HepG2 (cell line): ENCODE data around the gene ACSS1. TPM values are rescaled to one million over a fixed set of nuclear protein-coding genes. Genes with fewer than 3 reads are reported as not detected.

Experiments used
- ATAC-seq: fragments of 200-7000 bp; cut with Tn5 transposase; 3 replicates; pipeline ENCODE4 v1.9.1; 2020; ENCODE audit warnings: mild to moderate bottlenecking, moderate library complexity
- BruUV-seq: library from RNA; stranded (reverse); fragments of 400-500 nt; replicated peaks from 2 replicates; lab custom pipeline; 2021; lab: Mats Ljungman, UMichigan
- CTCF ChIA-PET: fragments of 300-600 bp; formaldehyde crosslinking; extraction: SDS; loops from one replicate; lab custom pipeline; 2021; ENCODE audit warnings: low total read pairs, inconsistent platforms, low intra/inter-chr PET ratio; lab: Yijun Ruan, JAX
- POLR2A ChIA-PET: fragments of 350-600 bp; sonication (Branson Sonifier 250); formaldehyde crosslinking; loops from one replicate; lab custom pipeline; 2020; ENCODE audit warnings: antibody characterized with exemption, inconsistent platforms; lab: Yijun Ruan, JAX
- DNase-seq: peaks from one replicate; pipeline ENCODE4 v3.0.0-alpha.2; 2015; ENCODE audit warnings: low spot score
- FAIRE-seq: peaks from 3 replicates; lab custom pipeline; 2011; peaks lifted over from hg19 to GRCh38; lab: Jason Lieb, UNC
- H2AFZ ChIP-seq: one replicate; pipeline ENCODE4 v1.6.1; 2011; ENCODE audit warnings: low read length, inconsistent platforms
- H3K27ac ChIP-seq: fragments of 300-600 bp; 3 replicates; pipeline ENCODE4 v1.8.0; 2011; ENCODE audit warnings: mixed run types, mild to moderate bottlenecking, mixed read lengths, low read length, inconsistent platforms; ENCODE audit not compliant: insufficient read depth; ENCODE audit errors: extremely low read length
- H3K27me3 ChIP-seq, 2 experiments: fragments of 200-600 bp in 1 of 2; 2 replicates in 1 of 2; 3 replicates in 1 of 2; pipeline versions ENCODE4 v1.6.0 to v1.8.0; 2011; ENCODE audit warnings: low read length in 2 of 2, mild to moderate bottlenecking in 2 of 2, moderate library complexity in 2 of 2, inconsistent platforms in 1 of 2; ENCODE audit not compliant: insufficient read depth in 2 of 2, control insufficient read depth in 1 of 2
- H3K36me3 ChIP-seq, 2 experiments: fragments of 200-600 bp in 1 of 2; replicated peaks in 1 of 2; 2 replicates in 1 of 2; 3 replicates in 1 of 2; pipeline versions ENCODE4 v1.5.1 to v1.8.0; 2011; ENCODE audit warnings: low read length in 2 of 2, inconsistent platforms in 1 of 2; ENCODE audit not compliant: insufficient read depth in 2 of 2, control insufficient read depth in 1 of 2
- H3K4me1 ChIP-seq: 2 replicates; pipeline ENCODE4 v1.5.1; 2012; ENCODE audit warnings: low read length, inconsistent platforms; ENCODE audit not compliant: insufficient read depth
- H3K4me2 ChIP-seq: 2 replicates; pipeline ENCODE4 v1.6.0; 2011; ENCODE audit warnings: low read depth, low read length, inconsistent platforms
- H3K4me3 ChIP-seq, 3 experiments: fragments of 200-600 bp in 1 of 3; sonication (generic), shearing (Covaris generic) in 1 of 3; replicated peaks in 1 of 3; 2 replicates each; pipeline ENCODE4 v1.5.1; 2011 to 2016; ENCODE audit warnings: low read length in 3 of 3, inconsistent platforms in 2 of 3, low read depth in 2 of 3, mild to moderate bottlenecking in 2 of 3, control low read depth in 1 of 3, mixed read lengths in 1 of 3; ENCODE audit not compliant: insufficient read depth in 1 of 3
- H3K79me2 ChIP-seq: one replicate; pipeline ENCODE4 v1.6.1; 2011; ENCODE audit warnings: low read length, inconsistent platforms; ENCODE audit not compliant: insufficient read depth
- H3K9ac ChIP-seq: 2 replicates; pipeline ENCODE4 v1.6.0; 2011; ENCODE audit warnings: mild to moderate bottlenecking, low read depth, low read length, inconsistent platforms; ENCODE audit not compliant: insufficient read depth
- H3K9me3 ChIP-seq: 2 replicates; pipeline ENCODE4 v1.5.1; 2012; ENCODE audit warnings: mild to moderate bottlenecking, low read length
- H4K20me1 ChIP-seq: 2 replicates; pipeline ENCODE4 v1.6.0; 2011; ENCODE audit warnings: inconsistent platforms, mild to moderate bottlenecking, low read length, moderate library complexity; ENCODE audit not compliant: insufficient read depth
- GLMP ChIP-seq: sonication (generic); formaldehyde crosslinking; IDR thresholded peaks from 2 replicates; pipeline ENCODE4 v1.9.0; 2021; ENCODE audit warnings: missing genetic modification reagents, mild to moderate bottlenecking, borderline replicate concordance
- NR2F1 ChIP-seq, 2 experiments: fragments of 450-650 bp in 1 of 2; formaldehyde crosslinking in 1 of 2; IDR thresholded peaks; 2 replicates each; pipeline versions ENCODE4 v1.5.0 to v1.6.1; 2016 to 2020; ENCODE audit warnings: mild to moderate bottlenecking in 1 of 2, missing compliant biosample characterization in 1 of 2, missing genetic modification reagents in 1 of 2, moderate library complexity in 1 of 2
- RNF2 ChIP-seq: fragments of 450-650 bp; conservative IDR thresholded peaks from 2 replicates; pipeline ENCODE4 v1.6.1; 2016; ENCODE audit warnings: low read depth
- SOX6 ChIP-seq, 2 experiments: fragments of 450-650 bp in 1 of 2; sonication (generic) in 1 of 2; formaldehyde crosslinking in 1 of 2; IDR thresholded peaks; 2 replicates each; pipeline versions ENCODE4 v1.4.0 to v1.6.1; 2017 to 2020; ENCODE audit warnings: antibody characterized with exemption in 1 of 2, mild to moderate bottlenecking in 1 of 2, missing genetic modification reagents in 1 of 2
- TBX2 ChIP-seq: sonication (generic); formaldehyde crosslinking; IDR thresholded peaks from 2 replicates; pipeline ENCODE4 v1.5.0; 2020; ENCODE audit warnings: missing genetic modification reagents, mild to moderate bottlenecking, borderline replicate concordance
- ZNF562 ChIP-seq: sonication (generic); formaldehyde crosslinking; IDR thresholded peaks from 2 replicates; pipeline ENCODE4 v1.8.0; 2022; ENCODE audit warnings: missing genetic modification reagents, borderline replicate concordance
- ZNF768 ChIP-seq: sonication (generic); formaldehyde crosslinking; IDR thresholded peaks from 2 replicates; pipeline ENCODE4 v1.4.0; 2020; ENCODE audit warnings: missing genetic modification reagents
- WGBS: methylation state at CpG from one replicate; pipeline ENCODE4 v1.1.6; 2017; ENCODE audit warnings: low lambda C conversion rate; 5-methylcytosine and 5-hydroxymethylcytosine counted together
- in situ Hi-C: cut with HindIII; loops from 2 replicates; pipeline ENCODE4 v1.10.0; 2017; ENCODE audit warnings: low pct_unique_long_range_greater_than_20kb; ENCODE audit not compliant: extremely low pct_ligation_motif_present
- intact Hi-C: fragments of 100-400 bp; cut with micrococcal nuclease; formaldehyde crosslinking; loops from one replicate; pipeline ENCODE4 v1.10.0; 2022; ENCODE audit not compliant: unreplicated experiment
- polyA plus RNA-seq, 8 experiments: library from polyadenylated mRNA; depleted of rRNA in 3 of 8; stranded (reverse) in 7 of 8; unstranded in 1 of 8; fragments of >200 nt; fragmentation: Illumina TruSeq in 4 of 8; extraction: Trizol in 4 of 8; gene quantifications; 2 replicates each; pipeline versions ENCODE4 v1.2.1 to v1.2.3, GENCODE V29; 2011 to 2016; ENCODE audit warnings: low read depth in 4 of 8, missing spikeins in 1 of 8, mixed read lengths in 1 of 8; ENCODE audit not compliant: insufficient read depth in 1 of 8
- total RNA-seq, 5 experiments: library from RNA; depleted of rRNA; stranded (reverse); fragments of >200 nt; fragmentation: Illumina TruSeq; extraction: Trizol; gene quantifications; 2 replicates each; pipeline ENCODE4 v1.2.3, GENCODE V29; 2016; ENCODE audit warnings: low read depth in 1 of 5

The ACSS1 gene
- total and polyA plus RNA-seq, 2 of the 13 experiments (the other 11 are each of a cell fraction or from before 2014, with no cell fraction given) = 15.2 to 41.6 TPM

- TF ChIP-seq TBX2 (CRISPR knock-in tag) = 0 out of 2 replicates have a peak, but pooled peaks have one; percentile 30
These were observed 6.7 kb upstream of the ACSS1 start (continued) for GRCh38 chr20:25064561-25065071.

DNA sequence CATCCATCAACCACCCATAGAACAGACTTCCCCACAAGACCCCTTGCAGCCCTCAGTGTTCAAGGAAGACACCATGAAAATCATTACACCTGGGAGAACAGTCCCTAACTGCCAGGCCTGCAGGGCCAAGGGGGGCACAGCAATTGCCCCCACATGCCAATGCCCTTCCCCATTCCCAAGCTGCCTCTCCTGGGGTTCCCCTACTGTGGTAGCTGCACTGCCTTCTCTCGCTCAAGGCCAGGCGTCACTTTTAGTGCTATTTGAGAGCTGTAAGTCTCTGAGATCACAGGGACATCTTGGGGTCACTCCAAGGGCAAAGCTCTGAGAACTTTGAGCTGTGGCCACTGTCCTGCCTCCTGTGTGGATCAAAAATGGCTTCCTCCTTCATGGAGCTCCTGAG lies 6.0 kb upstream of the ACSS1 start:
- WGBS = 63% methylated on average over 2 of the region's 2 CpGs
- no peak overlapping the region for H3K4me3 ChIP-seq
- no peaks in the 10 kb centered on the region for H3K79me2 ChIP-seq
- BruUV-seq = no TSS peak
- no peaks in the 10 kb centered on the region for H4K20me1 ChIP-seq
- ChIA-PET POLR2A (interaction anchor here (1.6 to 2.2 kb wide), 2 partner anchors 31 to 183 kb away, joined by 3 to 10 read pairs; no protein-coding TSS in a partner anchor), CTCF (interaction anchor here (5.4 kb wide), 1 partner anchor 69 kb away, joined by 138 read pairs; the partner anchor contains the start of gene APMAP)
- H3K27me3 ChIP-seq = peaks cover 0 to 21% of the 10 kb centered on the region in 2 experiments; a peak in 3 of 5 replicates
- no peak overlapping the region for H2AFZ ChIP-seq
- intact Hi-C loops = no loop called here
- H3K36me3 ChIP-seq = no peaks in the 10 kb centered on the region
- no peak overlapping the region for H3K27ac ChIP-seq
- no peak overlapping the region for H3K9ac ChIP-seq
- ATAC-seq (no peak), DNase-seq (no peak), FAIRE-seq (no peak)
- in situ Hi-C loops = loop anchor here (5.0 kb wide), 1 partner anchor 67 kb away; no protein-coding TSS in a partner anchor
- no peak overlapping the region for H3K4me2 ChIP-seq
- H3K9me3 ChIP-seq = no peaks in the 10 kb centered on the region
- peaks cover 80% of the 10 kb centered on the region for H3K4me1 ChIP-seq
- TF ChIP-seq GLMP = no peak

GRCh38 chr20:25063546-25063945 lies 5.6 kb upstream of the ACSS1 start:
- no TSS peak for BruUV-seq
- POLR2A ChIA-PET = interaction anchor here (1.6 to 2.9 kb wide), 2 partner anchors 31 to 184 kb away, joined by 3 to 20 read pairs; no protein-coding TSS in a partner anchor
- peaks cover 0 to 24% of the 10 kb centered on the region in 2 experiments; a peak in 4 of 5 replicates for H3K27me3 ChIP-seq

More at GRCh38 chr20:25063546-25063945, 5.6 kb upstream of the ACSS1 start:
- CTCF ChIA-PET = interaction anchor here (5.4 kb wide), 1 partner anchor 69 kb away, joined by 138 read pairs; the partner anchor contains the start of gene APMAP
- Histone ChIP-seq H3K79me2 (no peaks in the 10 kb centered on the region), H3K4me1 (peaks cover 84% of the 10 kb centered on the region), H3K9ac (no peak overlapping the region), H3K4me3 (no peak overlapping the region), H3K4me2 (no peak overlapping the region), H3K36me3 (no peaks in the 10 kb centered on the region), H2AFZ (no peak overlapping the region), H3K27ac (no peak overlapping the region), H3K9me3 (no peaks in the 10 kb centered on the region), H4K20me1 (no peaks in the 10 kb centered on the region)
- FAIRE-seq (no peak), DNase-seq (no peak), ATAC-seq (no peak)
- intact Hi-C loops (no loop called here), in situ Hi-C loops (loop anchor here (5.0 kb wide), 1 partner anchor 66 kb away; no protein-coding TSS in a partner anchor)
- TF ChIP-seq NR2F1 (CRISPR knock-in tag; IDR thresholded peaks at IDR 0.05) (no peak), SOX6 (IDR thresholded peaks at IDR 0.05) (no peak), SOX6 (CRISPR knock-in tag; IDR thresholded peaks at IDR 0.05) (no peak), ZNF768 (CRISPR knock-in tag) (peak; percentile 34; the same call in 1 of the 2 replicates), ZNF562 (CRISPR knock-in tag) (no peak), RNF2 (no peak)
- 47% methylated on average over 11 of the region's 11 CpGs for WGBS
